H9 (cell line): ENCODE results near the gene SEC24C. TPM values are rescaled to one million over a fixed set of nuclear protein-coding genes. Genes with fewer than 3 reads are reported as not detected.

Experiments used
- DNase-seq: peaks from one replicate; pipeline ENCODE4 v3.0.0-alpha.2; 2017
- H2AFZ ChIP-seq: one replicate; pipeline ENCODE4 v1.6.1; 2013; ENCODE audit warnings: mild to moderate bottlenecking, low read length, control low read depth, moderate library complexity
- H2AK5ac ChIP-seq: 2 replicates; pipeline ENCODE4 v1.6.1; 2013; ENCODE audit warnings: low read length, control low read depth, mixed read lengths; ENCODE audit not compliant: insufficient read length
- H2BK120ac ChIP-seq: one replicate; pipeline ENCODE4 v1.6.1; 2013; ENCODE audit warnings: low read depth, mild to moderate bottlenecking, low read length, control low read depth, inconsistent platforms; ENCODE audit not compliant: poor library complexity, severe bottlenecking
- H2BK12ac ChIP-seq: 2 replicates; pipeline ENCODE4 v1.6.1; 2013; ENCODE audit warnings: low read length, control low read depth, mixed read lengths, low read depth; ENCODE audit not compliant: insufficient read length
- H2BK15ac ChIP-seq: 2 replicates; pipeline ENCODE4 v1.6.1; 2013; ENCODE audit warnings: low read depth, low read length, control low read depth
- H2BK20ac ChIP-seq: one replicate; pipeline ENCODE4 v1.6.1; 2013; ENCODE audit warnings: low read depth, mild to moderate bottlenecking, low read length, control low read depth, inconsistent platforms; ENCODE audit not compliant: poor library complexity, severe bottlenecking
- H2BK5ac ChIP-seq: 2 replicates; pipeline ENCODE4 v1.6.1; 2013; ENCODE audit warnings: low read length, control low read depth, mixed read lengths; ENCODE audit not compliant: insufficient read length
- H3K14ac ChIP-seq: 2 replicates; pipeline ENCODE4 v1.6.1; 2013; ENCODE audit warnings: low read length, control low read depth; ENCODE audit not compliant: insufficient read depth
- H3K18ac ChIP-seq: 2 replicates; pipeline ENCODE4 v1.6.1; 2013; ENCODE audit warnings: low read depth, mild to moderate bottlenecking, mixed read lengths, low read length, control low read depth; ENCODE audit not compliant: insufficient read length
- H3K23ac ChIP-seq: 2 replicates; pipeline ENCODE4 v1.6.1; 2013; ENCODE audit warnings: low read length, control low read depth, mixed read lengths, low read depth; ENCODE audit not compliant: insufficient read length
- H3K23me2 ChIP-seq: 2 replicates; pipeline ENCODE4 v1.6.1; 2013; ENCODE audit warnings: low read depth, mild to moderate bottlenecking, mixed read lengths, low read length, control low read depth; ENCODE audit not compliant: insufficient read length, poor library complexity, severe bottlenecking
- H3K27ac ChIP-seq: 2 replicates; pipeline ENCODE4 v1.5.1; 2013; ENCODE audit warnings: low read length, control low read depth, mixed read lengths, low read depth; ENCODE audit not compliant: insufficient read length
- H3K27me3 ChIP-seq: 2 replicates; pipeline ENCODE4 v1.6.1; 2013; ENCODE audit warnings: low read length, control low read depth, inconsistent platforms; ENCODE audit not compliant: insufficient read depth
- H3K4ac ChIP-seq: 2 replicates; pipeline ENCODE4 v1.6.1; 2013; ENCODE audit warnings: low read depth, mild to moderate bottlenecking, control low read depth, inconsistent platforms, low read length, moderate library complexity
- H3K4me1 ChIP-seq: 2 replicates; pipeline ENCODE4 v1.6.1; 2013; ENCODE audit warnings: low read length, control low read depth, inconsistent platforms; ENCODE audit not compliant: insufficient read depth
- H3K4me2 ChIP-seq: 2 replicates; pipeline ENCODE4 v1.6.1; 2013; ENCODE audit warnings: low read length, control low read depth, mixed read lengths; ENCODE audit not compliant: insufficient read length, insufficient read depth
- H3K56ac ChIP-seq: 2 replicates; pipeline ENCODE4 v1.6.1; 2013; ENCODE audit warnings: low read depth, mild to moderate bottlenecking, mixed read lengths, low read length, control low read depth; ENCODE audit not compliant: insufficient read length
- H3K79me1 ChIP-seq: 2 replicates; pipeline ENCODE4 v1.6.1; 2013; ENCODE audit warnings: low read depth, mild to moderate bottlenecking, moderate library complexity, low read length, control low read depth, inconsistent platforms; ENCODE audit not compliant: insufficient read depth, poor library complexity, severe bottlenecking
- H3K79me2 ChIP-seq: 2 replicates; pipeline ENCODE4 v1.6.1; 2013; ENCODE audit warnings: low read length, control low read depth, inconsistent platforms; ENCODE audit not compliant: insufficient read depth
- H3K9ac ChIP-seq: 2 replicates; pipeline ENCODE4 v1.6.1; 2013; ENCODE audit warnings: low read length, control low read depth, mixed read lengths; ENCODE audit not compliant: insufficient read length; ENCODE audit errors: extremely low read depth
- H3K9me3 ChIP-seq: one replicate; pipeline ENCODE4 v1.6.1; 2013; ENCODE audit warnings: low read depth, low read length, inconsistent platforms; ENCODE audit not compliant: control insufficient read depth
- H3T11ph ChIP-seq: one replicate; pipeline ENCODE4 v1.6.1; 2013; ENCODE audit warnings: mild to moderate bottlenecking, low read length, control low read depth, inconsistent platforms
- H4K20me1 ChIP-seq: one replicate; pipeline ENCODE4 v1.6.1; 2013; ENCODE audit not compliant: control insufficient read depth, insufficient read length, insufficient read depth
- H4K5ac ChIP-seq: 2 replicates; pipeline ENCODE4 v1.6.1; 2013; ENCODE audit warnings: low read depth, mild to moderate bottlenecking, mixed read lengths, low read length, control low read depth; ENCODE audit not compliant: insufficient read length
- H4K8ac ChIP-seq: replicated peaks from 2 replicates; pipeline ENCODE4 v1.6.1; 2013; ENCODE audit warnings: low read length, control low read depth, mixed read lengths, low read depth; ENCODE audit not compliant: insufficient read length
- H4K91ac ChIP-seq: 2 replicates; pipeline ENCODE4 v1.6.1; 2013; ENCODE audit warnings: low read depth, mild to moderate bottlenecking, moderate library complexity, mixed read lengths, low read length, control low read depth; ENCODE audit not compliant: insufficient read length
- H3K27ac Mint-ChIP-seq, 3 experiments: 2 replicates in 2 of 3; 3 replicates in 1 of 3; pipeline ENCODE4 v1.8.0; 2020 to 2021; ENCODE audit warnings: mixed read lengths in 3 of 3, mild to moderate bottlenecking in 1 of 3, moderate library complexity in 1 of 3
- H3K27me3 Mint-ChIP-seq: 2 replicates; pipeline ENCODE4 v1.8.0; 2021; ENCODE audit warnings: low read depth, mild to moderate bottlenecking, moderate library complexity, mixed read lengths
- H3K36me3 Mint-ChIP-seq, 3 experiments: 2 replicates in 2 of 3; 3 replicates in 1 of 3; pipeline ENCODE4 v1.8.0; 2020 to 2021; ENCODE audit warnings: low read depth in 3 of 3, mixed read lengths in 3 of 3; ENCODE audit not compliant: insufficient read depth in 1 of 3
- H3K4me1 Mint-ChIP-seq, 2 experiments: 2 replicates each; pipeline ENCODE4 v1.8.0; 2020; ENCODE audit warnings: mixed read lengths in 2 of 2
- H3K4me3 Mint-ChIP-seq, 2 experiments: 2 replicates in 1 of 2; 3 replicates in 1 of 2; pipeline ENCODE4 v1.8.0; 2020 to 2021; ENCODE audit warnings: mild to moderate bottlenecking in 2 of 2, mixed read lengths in 2 of 2, moderate library complexity in 1 of 2
- H3K9me3 Mint-ChIP-seq, 2 experiments: 2 replicates in 1 of 2; 3 replicates in 1 of 2; pipeline ENCODE4 v1.8.0; 2020; ENCODE audit warnings: mild to moderate bottlenecking in 2 of 2, mixed read lengths in 2 of 2, moderate library complexity in 1 of 2
- CTCF ChIP-seq: fragments of 200-600 bp; sonication (generic); conservative IDR thresholded peaks from 3 replicates; pipeline ENCODE4 v1.8.0; 2021; ENCODE audit warnings: antibody characterized with exemption, mild to moderate bottlenecking
- WGBS: extraction: QIAGEN DNeasy Blood & Tissue Kit; methylation state at CpG from one replicate; pipeline ENCODE4 v1.1.7; 2013; ENCODE audit warnings: missing lambda C conversion rate, low lambda C conversion rate, mixed read lengths; ENCODE audit not compliant: insufficient read length; ENCODE audit errors: extremely low coverage; 5-methylcytosine and 5-hydroxymethylcytosine counted together
- total RNA-seq: library from RNA; stranded (reverse); gene quantifications from 2 replicates; pipeline ENCODE4 v1.2.1, GENCODE V29; 2021

Gene SEC24C
- total RNA-seq, 1 experiment from 2014 or later, result 62.4 TPM

GRCh38 chr10:73810358-73810734 lies 66.2 kb downstream of the SEC24C start:
- Histone ChIP-seq H3T11ph (no peak overlapping the region), H3K4me2 (peak overlapping the region; percentile 52), H3K27ac (no peak overlapping the region), H4K5ac (no peak overlapping the region), H3K79me2 (no peaks in the 10 kb centered on the region), H2BK5ac (no peak overlapping the region), H3K18ac (no peak overlapping the region), H3K27me3 (no peaks in the 10 kb centered on the region), H2BK120ac (no peak overlapping the region), H3K9me3 (no peaks in the 10 kb centered on the region), H3K4ac (no peak overlapping the region), H2BK12ac (no peak overlapping the region), H3K56ac (no peak overlapping the region), H2BK20ac (no peak overlapping the region), H4K91ac (no peak overlapping the region), H3K14ac (no peak overlapping the region), H4K20me1 (no peaks in the 10 kb centered on the region), H3K4me1 (no peaks in the 10 kb centered on the region), H2AK5ac (no peak overlapping the region), H3K79me1 (no peaks in the 10 kb centered on the region), H3K23me2 (peaks cover 2% of the 10 kb centered on the region), H3K9ac (no peak overlapping the region), H2AFZ (no peak overlapping the region), H3K23ac (no peak overlapping the region), H4K8ac (no peak overlapping the region), H2BK15ac (no peak overlapping the region)
- TF ChIP-seq CTCF, result no peak
- no peak for DNase-seq
- Mint-ChIP-seq H3K4me3 (peak overlapping the region; percentile 76 to 86), H3K27ac (no peak overlapping the region), H3K9me3 (no peaks in the 10 kb centered on the region; a peak in 1 of 5 replicates), H3K27me3 (no peaks in the 10 kb centered on the region), H3K36me3 (peaks cover 17 to 47% (median 35%) of the 10 kb centered on the region in 3 experiments; a peak in 6 of 7 replicates), H3K4me1 (peaks cover 11 to 12% of the 10 kb centered on the region in 2 experiments)
- WGBS, result no CpG with 5 or more reads among the region's 7 CpGs
